HEK293 (cell line): ENCODE measurements around the gene RPL10A.

Experiments
- CTCF ChIA-PET: fragments of 350-600 bp; formaldehyde crosslinking; extraction: SDS; loops from one replicate; lab custom pipeline; 2021; ENCODE audit warnings: antibody characterized with exemption; lab: Yijun Ruan, JAX
- POLR2A ChIA-PET: fragments of 300-600 bp; formaldehyde crosslinking; extraction: SDS; loops from one replicate; lab custom pipeline; 2020; ENCODE audit warnings: antibody characterized with exemption, inconsistent platforms; lab: Yijun Ruan, JAX
- H3K27ac ChIP-seq: fragments of 200-500 bp; sonication (Bioruptor generic); 2 replicates; pipeline ENCODE4 v1.5.1; 2014; ENCODE audit warnings: low read depth, low read length, control low read depth, inconsistent platforms; ENCODE audit errors: extremely low read depth
- H3K36me3 ChIP-seq, 2 experiments: fragments of 200-500 bp in 1 of 2; sonication (Bioruptor generic) in 1 of 2; 1 replicate in 1 of 2; 2 replicates in 1 of 2; pipeline ENCODE4 v1.5.1; 2014 to 2017; ENCODE audit warnings: inconsistent platforms in 2 of 2, low read length in 2 of 2; ENCODE audit not compliant: control insufficient read depth in 2 of 2, insufficient read depth in 1 of 2
- H3K4me1 ChIP-seq: fragments of 200-500 bp; sonication (Bioruptor generic); 2 replicates; pipeline ENCODE4 v1.5.1; 2014; ENCODE audit warnings: mild to moderate bottlenecking, low read length, inconsistent platforms; ENCODE audit not compliant: control insufficient read depth, insufficient read depth
- H3K4me3 ChIP-seq: 2 replicates; pipeline ENCODE4 v1.5.1; 2011; ENCODE audit warnings: low read depth, mild to moderate bottlenecking, control low read depth, low read length, moderate library complexity
- H3K9me3 ChIP-seq: fragments of 200-500 bp; sonication (Bioruptor generic); 2 replicates; pipeline ENCODE4 v1.5.1; 2014; ENCODE audit warnings: low read depth, low read length, inconsistent platforms; ENCODE audit not compliant: control insufficient read depth, insufficient read depth
- IKZF3 ChIP-seq: fragments of 450-650 bp; IDR thresholded peaks from 2 replicates; pipeline ENCODE4 v1.5.0; 2018; ENCODE audit warnings: missing biosample characterization, mild to moderate bottlenecking, missing genetic modification characterization, moderate library complexity
- KLF1 ChIP-seq: fragments of 450-650 bp; formaldehyde crosslinking; IDR thresholded peaks from 2 replicates; pipeline ENCODE4 v1.5.1; 2016; ENCODE audit warnings: missing biosample characterization, missing genetic modification characterization
- ZBTB1 ChIP-seq: fragments of 450-650 bp; formaldehyde crosslinking; IDR thresholded peaks from 2 replicates; pipeline ENCODE4 v1.5.1; 2016; ENCODE audit warnings: missing biosample characterization, missing genetic modification characterization
- ZBTB21 ChIP-seq: fragments of 450-650 bp; formaldehyde crosslinking; IDR thresholded peaks from 2 replicates; pipeline ENCODE4 v1.5.1; 2017; ENCODE audit warnings: missing biosample characterization, missing genetic modification characterization
- ZBTB48 ChIP-seq: fragments of 450-650 bp; formaldehyde crosslinking; IDR thresholded peaks from 2 replicates; pipeline ENCODE4 v1.5.1; 2016; ENCODE audit warnings: missing biosample characterization, missing genetic modification characterization
- ZBTB7A ChIP-seq: fragments of 450-650 bp; formaldehyde crosslinking; IDR thresholded peaks from 2 replicates; pipeline ENCODE4 v1.5.1; 2016; ENCODE audit warnings: low read depth, missing biosample characterization, missing genetic modification characterization
- ZFP3 ChIP-seq: fragments of 450-650 bp; formaldehyde crosslinking; IDR thresholded peaks from 2 replicates; pipeline ENCODE4 v1.5.1; 2016; ENCODE audit warnings: low read depth, missing biosample characterization, missing genetic modification characterization
- ZNF112 ChIP-seq: fragments of 450-650 bp; formaldehyde crosslinking; IDR thresholded peaks from 2 replicates; pipeline ENCODE4 v1.5.0; 2017; ENCODE audit warnings: missing biosample characterization, missing genetic modification characterization
- ZNF121 ChIP-seq: fragments of 450-650 bp; formaldehyde crosslinking; IDR thresholded peaks from 2 replicates; pipeline ENCODE4 v1.5.1; 2016; ENCODE audit warnings: missing biosample characterization, missing genetic modification characterization
- ZNF214 ChIP-seq: fragments of 450-650 bp; formaldehyde crosslinking; IDR thresholded peaks from 2 replicates; pipeline ENCODE4 v1.5.1; 2017; ENCODE audit warnings: missing biosample characterization, mild to moderate bottlenecking, missing genetic modification characterization, borderline replicate concordance
- ZNF221 ChIP-seq: fragments of 450-650 bp; formaldehyde crosslinking; IDR thresholded peaks from 2 replicates; pipeline ENCODE4 v1.5.1; 2017; ENCODE audit warnings: missing biosample characterization, missing genetic modification characterization, borderline replicate concordance
- ZNF292 ChIP-seq: fragments of 450-650 bp; formaldehyde crosslinking; IDR thresholded peaks from 2 replicates; pipeline ENCODE4 v1.5.1; 2016; ENCODE audit warnings: low read depth, missing biosample characterization, missing genetic modification characterization, borderline replicate concordance
- ZNF324 ChIP-seq: fragments of 450-650 bp; formaldehyde crosslinking; IDR thresholded peaks from 2 replicates; pipeline ENCODE4 v1.5.1; 2016; ENCODE audit warnings: missing biosample characterization, missing genetic modification characterization
- ZNF394 ChIP-seq: fragments of 450-650 bp; formaldehyde crosslinking; IDR thresholded peaks from 2 replicates; pipeline ENCODE4 v1.5.1; 2016; ENCODE audit warnings: missing biosample characterization, missing genetic modification characterization, mild to moderate bottlenecking, moderate library complexity, borderline replicate concordance
- ZNF416 ChIP-seq: fragments of 450-650 bp; formaldehyde crosslinking; IDR thresholded peaks from 2 replicates; pipeline ENCODE4 v1.5.1; 2016; ENCODE audit warnings: missing biosample characterization, missing genetic modification characterization
- ZNF423 ChIP-seq: fragments of 450-650 bp; formaldehyde crosslinking; IDR thresholded peaks from 2 replicates; pipeline ENCODE4 v1.5.1; 2016; ENCODE audit warnings: missing biosample characterization, missing genetic modification characterization
- ZNF514 ChIP-seq: fragments of 450-650 bp; formaldehyde crosslinking; IDR thresholded peaks from 2 replicates; pipeline ENCODE4 v1.5.1; 2016; ENCODE audit warnings: missing biosample characterization, missing genetic modification characterization
- ZNF561 ChIP-seq: fragments of 450-650 bp; IDR thresholded peaks from 2 replicates; pipeline ENCODE4 v1.5.1; 2018; ENCODE audit warnings: missing biosample characterization, missing genetic modification characterization, borderline replicate concordance
- ZNF596 ChIP-seq: fragments of 450-650 bp; IDR thresholded peaks from 2 replicates; pipeline ENCODE4 v1.5.0; 2018; ENCODE audit warnings: missing biosample characterization, mild to moderate bottlenecking, missing genetic modification characterization, moderate library complexity
- ZNF621 ChIP-seq: fragments of 450-650 bp; formaldehyde crosslinking; IDR thresholded peaks from 2 replicates; pipeline ENCODE4 v1.5.1; 2017; ENCODE audit warnings: missing biosample characterization, missing genetic modification characterization
- ZNF658 ChIP-seq: fragments of 450-650 bp; formaldehyde crosslinking; IDR thresholded peaks from 2 replicates; pipeline ENCODE4; 2016; ENCODE audit warnings: missing biosample characterization, missing genetic modification characterization
- ZNF768 ChIP-seq: fragments of 450-650 bp; formaldehyde crosslinking; IDR thresholded peaks from 2 replicates; pipeline ENCODE4 v1.5.1; 2018; ENCODE audit warnings: missing biosample characterization, mild to moderate bottlenecking, missing genetic modification characterization
- TF ChIP-seq, protein P1 (sequence below): fragments of 450-650 bp; formaldehyde crosslinking; optimal IDR thresholded peaks from 2 replicates; pipeline ENCODE3; 2016; ENCODE audit warnings: missing biosample characterization, mild to moderate bottlenecking, missing genetic modification characterization
- TF ChIP-seq, protein P2 (sequence below): fragments of 450-650 bp; formaldehyde crosslinking; IDR thresholded peaks from 2 replicates; pipeline ENCODE4 v1.5.1; 2016; ENCODE audit warnings: missing biosample characterization, missing genetic modification characterization
- TF ChIP-seq, protein P3 (sequence below): fragments of 450-650 bp; formaldehyde crosslinking; IDR thresholded peaks from 2 replicates; pipeline ENCODE4 v1.5.1; 2016; ENCODE audit warnings: missing biosample characterization, missing genetic modification characterization
- TF ChIP-seq, protein P4 (sequence below): fragments of 450-650 bp; formaldehyde crosslinking; IDR thresholded peaks from 2 replicates; pipeline ENCODE4 v1.5.1; 2017; ENCODE audit warnings: missing biosample characterization, missing genetic modification characterization
- TF ChIP-seq, protein P5 (sequence below): fragments of 450-650 bp; formaldehyde crosslinking; IDR thresholded peaks from 2 replicates; pipeline ENCODE4 v1.5.1; 2017; ENCODE audit warnings: missing biosample characterization, missing genetic modification characterization
- TF ChIP-seq, protein P6 (sequence below): fragments of 450-650 bp; formaldehyde crosslinking; IDR thresholded peaks from 2 replicates; pipeline ENCODE4 v1.5.1; 2016; ENCODE audit warnings: missing biosample characterization, missing genetic modification characterization, low read depth

The RPL10A gene

DNA sequence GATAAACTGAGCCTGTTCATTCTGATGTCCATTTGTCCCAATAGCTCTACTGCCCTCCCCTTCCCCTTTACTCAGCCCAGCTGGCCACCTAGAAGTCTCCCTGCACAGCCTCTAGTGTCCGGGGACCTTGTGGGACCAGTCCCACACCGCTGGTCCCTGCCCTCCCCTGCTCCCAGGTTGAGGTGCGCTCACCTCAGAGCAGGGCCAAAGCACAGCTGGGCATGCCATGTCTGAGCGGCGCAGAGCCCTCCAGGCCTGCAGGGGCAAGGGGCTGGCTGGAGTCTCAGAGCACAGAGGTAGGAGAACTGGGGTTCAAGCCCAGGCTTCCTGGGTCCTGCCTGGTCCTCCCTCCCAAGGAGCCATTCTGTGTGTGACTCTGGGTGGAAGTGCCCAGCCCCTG, 40.8 kb upstream of the RPL10A start:
- no peaks in the 10 kb centered on the region for H3K9me3 ChIP-seq
- H3K4me1 ChIP-seq = no peaks in the 10 kb centered on the region
- no peak overlapping the region for H3K4me3 ChIP-seq
- ChIA-PET CTCF (interaction anchor here (1.0 to 1.5 kb wide), 2 partner anchors 12 to 85 kb away, joined by 3 to 5 read pairs; partner anchors contain the start of gene PPARD), POLR2A (interaction anchor here (1.1 kb wide), 1 partner anchor 67 kb away, joined by 3 read pairs; no protein-coding TSS in a partner anchor)
- peaks cover 0 to 30% of the 10 kb centered on the region in 2 experiments; a peak in 1 of 3 replicates for H3K36me3 ChIP-seq
- TF ChIP-seq ZNF423 = no peak
- no peak for TF ChIP-seq IKZF3 (tag by site-specific recombination)
- TF ChIP-seq, protein P1, sequence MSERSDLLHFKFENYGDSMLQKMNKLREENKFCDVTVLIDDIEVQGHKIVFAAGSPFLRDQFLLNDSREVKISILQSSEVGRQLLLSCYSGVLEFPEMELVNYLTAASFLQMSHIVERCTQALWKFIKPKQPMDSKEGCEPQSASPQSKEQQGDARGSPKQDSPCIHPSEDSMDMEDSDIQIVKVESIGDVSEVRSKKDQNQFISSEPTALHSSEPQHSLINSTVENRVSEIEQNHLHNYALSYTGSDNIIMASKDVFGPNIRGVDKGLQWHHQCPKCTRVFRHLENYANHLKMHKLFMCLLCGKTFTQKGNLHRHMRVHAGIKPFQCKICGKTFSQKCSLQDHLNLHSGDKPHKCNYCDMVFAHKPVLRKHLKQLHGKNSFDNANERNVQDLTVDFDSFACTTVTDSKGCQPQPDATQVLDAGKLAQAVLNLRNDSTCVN (tag by site-specific recombination) = no peak
- TF ChIP-seq KLF1 (tag by site-specific recombination) = no peak
- TF ChIP-seq ZBTB48 = no peak
- TF ChIP-seq ZNF561 (tag by site-specific recombination) = no peak
- TF ChIP-seq, protein P2, sequence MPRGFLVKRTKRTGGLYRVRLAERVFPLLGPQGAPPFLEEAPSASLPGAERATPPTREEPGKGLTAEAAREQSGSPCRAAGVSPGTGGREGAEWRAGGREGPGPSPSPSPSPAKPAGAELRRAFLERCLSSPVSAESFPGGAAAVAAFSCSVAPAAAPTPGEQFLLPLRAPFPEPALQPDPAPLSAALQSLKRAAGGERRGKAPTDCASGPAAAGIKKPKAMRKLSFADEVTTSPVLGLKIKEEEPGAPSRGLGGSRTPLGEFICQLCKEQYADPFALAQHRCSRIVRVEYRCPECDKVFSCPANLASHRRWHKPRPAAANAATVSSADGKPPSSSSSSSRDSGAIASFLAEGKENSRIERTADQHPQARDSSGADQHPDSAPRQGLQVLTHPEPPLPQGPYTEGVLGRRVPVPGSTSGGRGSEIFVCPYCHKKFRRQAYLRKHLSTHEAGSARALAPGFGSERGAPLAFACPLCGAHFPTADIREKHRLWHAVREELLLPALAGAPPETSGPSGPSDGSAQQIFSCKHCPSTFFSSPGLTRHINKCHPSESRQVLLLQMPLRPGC (tag by site-specific recombination) = no peak
- TF ChIP-seq ZNF221 (tag by site-specific recombination) = no peak
- no peak for TF ChIP-seq ZNF416 (tag by site-specific recombination)
- TF ChIP-seq, protein P3, sequence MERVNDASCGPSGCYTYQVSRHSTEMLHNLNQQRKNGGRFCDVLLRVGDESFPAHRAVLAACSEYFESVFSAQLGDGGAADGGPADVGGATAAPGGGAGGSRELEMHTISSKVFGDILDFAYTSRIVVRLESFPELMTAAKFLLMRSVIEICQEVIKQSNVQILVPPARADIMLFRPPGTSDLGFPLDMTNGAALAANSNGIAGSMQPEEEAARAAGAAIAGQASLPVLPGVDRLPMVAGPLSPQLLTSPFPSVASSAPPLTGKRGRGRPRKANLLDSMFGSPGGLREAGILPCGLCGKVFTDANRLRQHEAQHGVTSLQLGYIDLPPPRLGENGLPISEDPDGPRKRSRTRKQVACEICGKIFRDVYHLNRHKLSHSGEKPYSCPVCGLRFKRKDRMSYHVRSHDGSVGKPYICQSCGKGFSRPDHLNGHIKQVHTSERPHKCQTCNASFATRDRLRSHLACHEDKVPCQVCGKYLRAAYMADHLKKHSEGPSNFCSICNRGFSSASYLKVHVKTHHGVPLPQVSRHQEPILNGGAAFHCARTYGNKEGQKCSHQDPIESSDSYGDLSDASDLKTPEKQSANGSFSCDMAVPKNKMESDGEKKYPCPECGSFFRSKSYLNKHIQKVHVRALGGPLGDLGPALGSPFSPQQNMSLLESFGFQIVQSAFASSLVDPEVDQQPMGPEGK (tag by site-specific recombination) = no peak
- no peak for TF ChIP-seq ZNF324
- no peak for TF ChIP-seq ZNF112
- TF ChIP-seq ZNF292 = no peak
- no peak for TF ChIP-seq ZBTB7A (tag by site-specific recombination)
- no peak for TF ChIP-seq ZNF768 (tag by site-specific recombination)
- H3K27ac ChIP-seq = no peak overlapping the region

DNA sequence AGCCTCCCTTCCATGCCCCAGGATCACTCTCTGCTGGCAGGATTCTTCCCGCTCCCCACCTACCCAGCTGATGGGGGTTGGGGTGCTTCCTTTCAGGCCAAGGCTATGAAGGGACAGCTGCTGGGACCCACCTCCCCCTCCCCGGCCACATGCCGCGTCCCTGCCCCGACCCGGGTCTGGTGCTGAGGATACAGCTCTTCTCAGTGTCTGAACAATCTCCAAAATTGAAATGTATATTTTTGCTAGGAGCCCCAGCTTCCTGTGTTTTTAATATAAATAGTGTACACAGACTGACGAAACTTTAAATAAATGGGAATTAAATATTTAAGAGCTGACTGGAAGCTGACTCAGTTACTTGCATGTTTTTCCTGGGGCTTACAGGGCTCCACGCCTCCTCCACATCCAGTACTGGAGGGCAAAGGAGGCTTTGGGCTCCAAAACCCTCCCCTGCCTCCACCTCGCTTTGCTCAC, 40.3 kb upstream of the RPL10A start:
- no peak overlapping the region for H3K27ac ChIP-seq
- TF ChIP-seq ZNF514 (no peak), ZFP3 (tag by site-specific recombination) (no peak), ZNF596 (tag by site-specific recombination) (no peak), ZNF394 (tag by site-specific recombination) (no peak), ZNF658 (tag by site-specific recombination) (no peak), ZBTB21 (tag by site-specific recombination) (no peak), ZNF121 (tag by site-specific recombination) (no peak), ZBTB1 (tag by site-specific recombination) (no peak), ZNF621 (tag by site-specific recombination) (no peak), ZNF214 (tag by site-specific recombination) (no peak)
- TF ChIP-seq, protein P4, sequence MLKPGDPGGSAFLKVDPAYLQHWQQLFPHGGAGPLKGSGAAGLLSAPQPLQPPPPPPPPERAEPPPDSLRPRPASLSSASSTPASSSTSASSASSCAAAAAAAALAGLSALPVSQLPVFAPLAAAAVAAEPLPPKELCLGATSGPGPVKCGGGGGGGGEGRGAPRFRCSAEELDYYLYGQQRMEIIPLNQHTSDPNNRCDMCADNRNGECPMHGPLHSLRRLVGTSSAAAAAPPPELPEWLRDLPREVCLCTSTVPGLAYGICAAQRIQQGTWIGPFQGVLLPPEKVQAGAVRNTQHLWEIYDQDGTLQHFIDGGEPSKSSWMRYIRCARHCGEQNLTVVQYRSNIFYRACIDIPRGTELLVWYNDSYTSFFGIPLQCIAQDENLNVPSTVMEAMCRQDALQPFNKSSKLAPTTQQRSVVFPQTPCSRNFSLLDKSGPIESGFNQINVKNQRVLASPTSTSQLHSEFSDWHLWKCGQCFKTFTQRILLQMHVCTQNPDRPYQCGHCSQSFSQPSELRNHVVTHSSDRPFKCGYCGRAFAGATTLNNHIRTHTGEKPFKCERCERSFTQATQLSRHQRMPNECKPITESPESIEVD (tag by site-specific recombination) = no peak
- TF ChIP-seq, protein P5, sequence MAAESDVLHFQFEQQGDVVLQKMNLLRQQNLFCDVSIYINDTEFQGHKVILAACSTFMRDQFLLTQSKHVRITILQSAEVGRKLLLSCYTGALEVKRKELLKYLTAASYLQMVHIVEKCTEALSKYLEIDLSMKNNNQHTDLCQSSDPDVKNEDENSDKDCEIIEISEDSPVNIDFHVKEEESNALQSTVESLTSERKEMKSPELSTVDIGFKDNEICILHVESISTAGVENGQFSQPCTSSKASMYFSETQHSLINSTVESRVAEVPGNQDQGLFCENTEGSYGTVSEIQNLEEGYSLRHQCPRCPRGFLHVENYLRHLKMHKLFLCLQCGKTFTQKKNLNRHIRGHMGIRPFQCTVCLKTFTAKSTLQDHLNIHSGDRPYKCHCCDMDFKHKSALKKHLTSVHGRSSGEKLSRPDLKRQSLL (tag by site-specific recombination) = no peak
- TF ChIP-seq, protein P6, sequence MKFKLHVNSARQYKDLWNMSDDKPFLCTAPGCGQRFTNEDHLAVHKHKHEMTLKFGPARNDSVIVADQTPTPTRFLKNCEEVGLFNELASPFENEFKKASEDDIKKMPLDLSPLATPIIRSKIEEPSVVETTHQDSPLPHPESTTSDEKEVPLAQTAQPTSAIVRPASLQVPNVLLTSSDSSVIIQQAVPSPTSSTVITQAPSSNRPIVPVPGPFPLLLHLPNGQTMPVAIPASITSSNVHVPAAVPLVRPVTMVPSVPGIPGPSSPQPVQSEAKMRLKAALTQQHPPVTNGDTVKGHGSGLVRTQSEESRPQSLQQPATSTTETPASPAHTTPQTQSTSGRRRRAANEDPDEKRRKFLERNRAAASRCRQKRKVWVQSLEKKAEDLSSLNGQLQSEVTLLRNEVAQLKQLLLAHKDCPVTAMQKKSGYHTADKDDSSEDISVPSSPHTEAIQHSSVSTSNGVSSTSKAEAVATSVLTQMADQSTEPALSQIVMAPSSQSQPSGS (tag by site-specific recombination) = no peak

More for the DNA sequence above, 40.3 kb upstream of the RPL10A start:
- H3K9me3 ChIP-seq = no peaks in the 10 kb centered on the region
- ChIA-PET CTCF (interaction anchor here (0.7 to 1.5 kb wide), 2 partner anchors 8 to 13 kb away, joined by 3 to 5 read pairs; no protein-coding TSS in a partner anchor), POLR2A (interaction anchor here (1.1 kb wide), 1 partner anchor 67 kb away, joined by 3 read pairs; no protein-coding TSS in a partner anchor)
- H3K4me3 ChIP-seq = no peak overlapping the region
- H3K4me1 ChIP-seq = no peaks in the 10 kb centered on the region
- peaks cover 0 to 28% of the 10 kb centered on the region in 2 experiments; a peak in 1 of 3 replicates for H3K36me3 ChIP-seq
